GM12892 (cell line): ENCODE data around the gene MYOM1.
"Not testable (repeated sequence)": the region's sequence is repeated elsewhere in the genome, so short reads cannot be mapped to it uniquely, and the experiment has no call there.

Source experiments
- DNase-seq: peaks from one replicate; pipeline ENCODE4 v3.0.0; 2011; ENCODE audit not compliant: insufficient read length
- FAIRE-seq: peaks from 2 replicates; lab custom pipeline; 2011; peaks lifted over from hg19 to GRCh38; lab: Jason Lieb, UNC
- POLR2A ChIP-seq: IDR thresholded peaks from 2 replicates; pipeline ENCODE4 v1.6.1; 2011; ENCODE audit warnings: low read depth, low read length, control low read depth
- POLR2AphosphoS5 ChIP-seq: IDR thresholded peaks from 2 replicates; pipeline ENCODE4 v1.6.1; 2011; ENCODE audit warnings: low read depth, low read length, control low read depth
- TAF1 ChIP-seq: IDR thresholded peaks from 2 replicates; pipeline ENCODE4 v1.6.1; 2011; ENCODE audit warnings: low read depth, mild to moderate bottlenecking, control low read depth, low read length, borderline replicate concordance

The MYOM1 gene

GRCh38 chr18:3214855-3215637 lies 4.7 kb downstream of the MYOM1 start:
- TF ChIP-seq TAF1 (no peak), POLR2A (no peak), POLR2AphosphoS5 (no peak)
- FAIRE-seq (no peak), DNase-seq (no peak)

- TF ChIP-seq POLR2A, result no peak
- no peak for TF ChIP-seq TAF1
- no peak for TF ChIP-seq POLR2AphosphoS5
- FAIRE-seq (no peak), DNase-seq (no peak)
These were observed 6.3 kb downstream of the MYOM1 start for GRCh38 chr18:3213300-3214059.

GRCh38 chr18:3212657-3213056 lies 7.1 kb downstream of the MYOM1 start:
- no peak for TF ChIP-seq POLR2A
- no peak for TF ChIP-seq POLR2AphosphoS5
- TF ChIP-seq TAF1, result no peak
- DNase-seq, result no peak
- no peak for FAIRE-seq

GRCh38 chr18:3211236-3211992 lies 8.4 kb downstream of the MYOM1 start:
- TF ChIP-seq POLR2A (no peak), POLR2AphosphoS5 (no peak), TAF1 (no peak)
- DNase-seq (no peak), FAIRE-seq (no peak)

- FAIRE-seq (no peak), DNase-seq (no peak)
- TF ChIP-seq POLR2AphosphoS5, result no peak
- no peak for TF ChIP-seq TAF1
- TF ChIP-seq POLR2A, result no peak
These were observed 9.8 kb downstream of the MYOM1 start for GRCh38 chr18:3209859-3210569.

GRCh38 chr18:3207565-3207964 lies 12.2 kb downstream of the MYOM1 start:
- no peak for FAIRE-seq
- TF ChIP-seq POLR2A, result no peak
- TF ChIP-seq POLR2AphosphoS5, result no peak
- TF ChIP-seq TAF1, result no peak
- DNase-seq, result no peak

- FAIRE-seq (no peak), DNase-seq (no peak)
- no peak for TF ChIP-seq POLR2A
- no peak for TF ChIP-seq POLR2AphosphoS5
- TF ChIP-seq TAF1, result no peak
These were observed 14.5 kb downstream of the MYOM1 start for GRCh38 chr18:3205239-3205638.

GRCh38 chr18:3199942-3200645 lies 19.7 kb downstream of the MYOM1 start:
- DNase-seq (no peak), FAIRE-seq (no peak)
- TF ChIP-seq TAF1 (no peak), POLR2AphosphoS5 (no peak)

- FAIRE-seq, DNase-seq: not testable (repeated sequence)
These were observed 21.4 kb downstream of the MYOM1 start for GRCh38 chr18:3198260-3198860.

GRCh38 chr18:3194947-3195612 lies 24.7 kb downstream of the MYOM1 start:
- FAIRE-seq (no peak), DNase-seq (no peak)

More at GRCh38 chr18:3194947-3195612, 24.7 kb downstream of the MYOM1 start:
- TF ChIP-seq POLR2AphosphoS5 (no peak), TAF1 (no peak), POLR2A (no peak)
